Mucosa of descending colon (tissue), 3 donors: Measurements from ENCODE around the gene GCNT4. TPM values are rescaled to one million over a fixed set of nuclear protein-coding genes. Genes with fewer than 3 reads are reported as not detected.
A peak's percentile ranks its signal among the peaks of the same experiment; 100 is the strongest.

ENCODE experiments used
- ATAC-seq: fragments of 200-7000 bp; cut with Tn5 transposase; one replicate; pipeline ENCODE4 v1.9.1; 2020; ENCODE audit warnings: mild to moderate bottlenecking, moderate library complexity
- DNase-seq, 3 donors: peaks; one replicate each; pipeline ENCODE4 v3.0.0-alpha.2; 2020
- H3K36me3 ChIP-seq: fragments of 200-600 bp; one replicate; pipeline ENCODE4 v1.8.0; 2021; ENCODE audit warnings: low read depth, mild to moderate bottlenecking
- H3K4me1 ChIP-seq: fragments of 200-600 bp; one replicate; pipeline ENCODE4 v1.8.0; 2021; ENCODE audit warnings: low read depth, mild to moderate bottlenecking
- H3K4me3 ChIP-seq: fragments of 200-600 bp; one replicate; pipeline ENCODE4 v1.8.0; 2021; ENCODE audit warnings: mild to moderate bottlenecking
- H3K9me3 ChIP-seq: fragments of 200-600 bp; one replicate; pipeline ENCODE4 v1.8.0; 2021; ENCODE audit warnings: mild to moderate bottlenecking
- CTCF ChIP-seq: fragments of 200-600 bp; IDR thresholded peaks from one replicate; pipeline ENCODE4 v1.8.0; 2022; ENCODE audit warnings: antibody characterized with exemption, mild to moderate bottlenecking
- intact Hi-C, 2 donors: fragments of 100-400 bp; cut with DNase I in 1 of 2; cut with micrococcal nuclease in 1 of 2; formaldehyde crosslinking; loops; one replicate each; pipeline versions ENCODE4 v1.11.0 to v1.11.1; 2022; cut with DNase I, micrococcal nuclease
- total RNA-seq, 3 donors: library from RNA; stranded (reverse); fragmentation: NEBNext Ultra II Directional in 2 of 3; extraction: Animal tissue kit (Norgen Biotek cat#: 25700) in 2 of 3; gene quantifications; one replicate each; pipeline versions ENCODE4 v1.2.1 to v1.2.4, GENCODE V29; 2021 to 2023
- donor health status: DM: no; HTN: no; CAD: no; lungs with moderate emphysema.
- donor health status: DM: no; HTN: no; CAD: no.
- donor health status: DM: no; HTN: yes; CAD: no.

Gene GCNT4
- total RNA-seq, 3 donors from 2014 or later = 0.92 to 6.1 (median 2.4) TPM

GRCh38 chr5:75054134-75054930, 2.0 kb upstream of the GCNT4 start:
- intact Hi-C loops = no loop called here
- no peak for TF ChIP-seq CTCF
- DNase-seq (peak; percentile 39 to 52 (median 44)), ATAC-seq (peak; percentile 4)
- peaks cover 25% of the 10 kb centered on the region for H3K4me1 ChIP-seq
- H3K9me3 ChIP-seq = no peaks in the 10 kb centered on the region
- no peak overlapping the region for H3K4me3 ChIP-seq
- no peaks in the 10 kb centered on the region for H3K36me3 ChIP-seq

GRCh38 chr5:75053304-75054133, 1.2 kb upstream of the GCNT4 start:
- Histone ChIP-seq H3K36me3 (no peaks in the 10 kb centered on the region), H3K4me3 (peak overlapping the region; percentile 29), H3K4me1 (peaks cover 25% of the 10 kb centered on the region), H3K9me3 (no peaks in the 10 kb centered on the region)
- intact Hi-C loops = no loop called here
- ATAC-seq (peak; percentile 66), DNase-seq (peak; percentile 62 to 71 (median 69))
- no peak for TF ChIP-seq CTCF

- no peak for DNase-seq
- H3K9me3 ChIP-seq = no peaks in the 10 kb centered on the region
- H3K4me3 ChIP-seq = peak overlapping the region; percentile 29
- ATAC-seq = no peak
- intact Hi-C loops = no loop called here
- no peaks in the 10 kb centered on the region for H3K36me3 ChIP-seq
- peaks cover 25% of the 10 kb centered on the region for H3K4me1 ChIP-seq
- TF ChIP-seq CTCF = no peak
Measured at GRCh38 chr5:75053054-75053303, 621 bp upstream of the GCNT4 start.

GRCh38 chr5:75051217-75051751, 1.1 kb downstream of the GCNT4 start:
- H3K4me1 ChIP-seq = peaks cover 25% of the 10 kb centered on the region
- intact Hi-C loops = no loop called here

GRCh38 chr5:75050415-75050814, 1.9 kb downstream of the GCNT4 start:
- intact Hi-C loops = no loop called here
- no peak overlapping the region for H3K4me3 ChIP-seq
- H3K36me3 ChIP-seq = no peaks in the 10 kb centered on the region
- no peaks in the 10 kb centered on the region for H3K9me3 ChIP-seq
- H3K4me1 ChIP-seq = peaks cover 25% of the 10 kb centered on the region
- peak in 1 of 3 donors; percentile 34 for DNase-seq
- no peak for TF ChIP-seq CTCF
- no peak for ATAC-seq

More at GRCh38 chr5:75051217-75051751, 1.1 kb downstream of the GCNT4 start:
- DNase-seq (peak; percentile 39 to 86 (median 47)), ATAC-seq (peak; percentile 48)
- Histone ChIP-seq H3K9me3 (no peaks in the 10 kb centered on the region), H3K36me3 (no peaks in the 10 kb centered on the region), H3K4me3 (no peak overlapping the region)
- TF ChIP-seq CTCF = no peak
